Posterior cingulate gyrus (tissue), 11 donors: Measurements from ENCODE around the gene ZBTB39.
A peak's percentile ranks its signal among the peaks of the same experiment; 100 is the strongest.

Source experiments
- DNase-seq, 10 donors: peaks; one replicate each; pipeline versions ENCODE4 v3.0.0 to v3.0.0-alpha.2; 2020 to 2021; ENCODE audit warnings: mixed read lengths in 3 of 10
- intact Hi-C: fragments of 100-400 bp; cut with DNase I; formaldehyde crosslinking; loops from one replicate; pipeline ENCODE4 v1.15.1; 2023

The ZBTB39 gene

DNA sequence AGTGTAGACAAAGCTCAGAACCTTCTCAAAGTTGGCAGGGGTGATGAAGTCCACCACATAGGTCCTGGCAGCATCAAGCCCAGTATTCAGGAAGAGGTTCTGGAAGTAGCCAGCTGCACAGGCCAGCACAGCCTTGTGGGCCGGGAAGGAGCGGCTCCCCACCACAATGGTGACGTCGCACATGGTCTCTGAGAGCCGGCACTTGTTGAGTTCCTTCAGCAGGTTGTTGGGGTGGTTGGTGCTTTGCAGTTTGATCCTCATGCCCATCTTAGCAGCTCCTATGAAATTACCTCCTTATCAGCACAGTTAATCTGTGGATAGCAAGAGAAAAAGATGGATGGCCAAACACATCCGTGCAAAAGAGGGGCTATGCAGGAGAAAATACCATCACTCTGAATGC is 1.7 kb downstream of the ZBTB39 start:
- intact Hi-C loops = no loop called here
- peak in 1 of 10 donors; percentile 34 for DNase-seq

DNA sequence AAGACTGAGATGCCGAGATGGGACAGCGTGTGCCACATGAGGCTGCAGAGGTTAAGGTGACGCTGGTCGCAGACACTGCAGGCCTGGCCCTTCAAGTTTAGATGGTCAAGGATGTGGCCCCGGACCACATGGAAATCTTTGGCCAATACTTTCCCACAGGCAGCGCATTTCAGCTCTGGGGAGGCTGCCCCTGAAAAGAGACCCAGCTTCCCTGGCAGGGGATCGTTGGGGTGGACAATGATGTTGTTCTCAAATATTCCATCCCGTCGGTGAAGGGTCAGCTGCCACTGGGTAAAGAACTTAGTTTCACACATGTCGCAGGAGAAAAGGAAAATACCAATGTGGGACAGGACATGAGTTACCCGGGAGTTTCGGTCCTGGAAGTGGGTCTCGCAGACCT is 3.0 kb downstream of the ZBTB39 start:
- intact Hi-C loops = no loop called here
- peak in 1 of 10 donors; percentile 40 for DNase-seq

DNA sequence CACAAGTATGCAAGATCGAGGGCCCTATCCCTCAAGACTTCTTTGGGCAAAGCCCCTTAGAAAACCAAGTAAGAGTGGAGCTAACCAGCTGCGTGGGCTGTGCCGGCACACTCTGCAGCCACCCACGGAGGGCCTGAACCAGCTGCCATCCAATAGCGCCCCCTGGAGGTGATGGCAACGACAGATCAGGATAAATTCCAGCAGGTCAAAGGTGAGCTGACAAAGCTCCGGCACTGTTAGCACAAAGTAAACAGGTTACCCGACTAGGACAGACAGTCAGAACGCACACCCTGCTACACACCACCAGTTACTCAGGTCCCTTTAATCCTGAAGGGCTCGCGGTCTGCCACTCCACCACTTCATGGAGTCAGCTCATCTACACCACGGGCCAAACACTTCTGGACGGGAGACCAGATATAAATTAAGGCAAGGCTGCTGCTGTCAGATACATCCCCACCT is 4.9 kb downstream of the ZBTB39 start:
- intact Hi-C loops = no loop called here
- peak in 6 of 10 donors; percentile 28 to 89 (median 43) for DNase-seq

DNA sequence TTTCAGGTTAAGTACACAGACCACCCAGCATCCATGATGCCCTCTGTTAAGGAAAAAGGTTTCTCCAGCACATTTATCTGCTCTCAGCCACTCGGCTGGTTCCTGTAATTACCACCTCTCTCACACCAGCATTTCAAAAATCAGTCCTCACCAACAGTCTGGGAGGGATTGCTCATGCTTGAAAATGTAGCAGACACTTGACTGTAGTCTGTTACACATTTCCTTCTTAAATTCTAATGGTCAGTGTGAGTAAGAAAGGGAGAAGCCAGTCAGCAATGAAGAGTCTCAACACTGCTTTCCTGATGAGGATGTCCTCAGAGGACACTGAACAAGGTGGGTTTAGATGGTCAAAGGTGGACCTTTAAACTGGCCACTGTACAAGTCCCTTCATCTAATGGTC is 6.0 kb downstream of the ZBTB39 start:
- no peak for DNase-seq
- intact Hi-C loops = no loop called here

DNA sequence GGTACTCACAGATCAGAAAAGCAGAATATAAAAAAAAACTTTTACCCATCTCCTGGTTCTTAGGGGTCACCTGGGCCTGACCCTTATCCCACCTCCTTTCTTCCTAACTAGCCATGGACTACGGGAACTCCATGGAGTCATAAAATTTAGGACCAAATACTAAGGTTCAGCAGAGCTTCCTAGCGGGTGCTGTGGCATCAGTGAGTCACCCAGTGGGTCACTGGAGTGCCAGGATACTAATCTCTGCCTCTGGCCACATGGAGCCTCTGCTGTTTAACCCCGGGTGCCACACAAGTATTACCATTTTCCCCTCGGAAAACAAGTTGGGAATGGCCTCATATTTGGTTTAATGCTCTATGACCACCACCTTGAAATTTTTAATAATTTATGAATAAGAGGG is 6.9 kb downstream of the ZBTB39 start:
- intact Hi-C loops = no loop called here
- DNase-seq = no peak

DNA sequence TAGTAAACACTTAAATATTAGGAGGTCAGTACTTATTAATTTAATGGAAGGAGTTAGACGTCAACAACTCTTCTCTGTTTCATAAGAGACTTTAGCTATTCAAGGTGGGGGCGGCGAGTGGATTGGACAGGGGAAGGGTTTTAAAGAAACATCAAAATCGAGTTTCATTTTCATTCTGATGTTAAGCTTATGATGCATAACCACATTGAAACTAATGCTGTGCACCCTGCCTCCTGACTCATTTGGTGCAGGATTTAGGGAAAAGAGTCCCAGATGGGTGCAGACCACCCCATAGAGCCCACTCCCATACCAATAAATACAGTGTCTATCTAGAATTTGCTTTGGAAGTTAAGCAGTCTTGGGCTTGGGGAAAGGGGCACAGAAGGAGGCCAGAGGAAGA is 7.4 kb downstream of the ZBTB39 start:
- intact Hi-C loops = no loop called here

DNA sequence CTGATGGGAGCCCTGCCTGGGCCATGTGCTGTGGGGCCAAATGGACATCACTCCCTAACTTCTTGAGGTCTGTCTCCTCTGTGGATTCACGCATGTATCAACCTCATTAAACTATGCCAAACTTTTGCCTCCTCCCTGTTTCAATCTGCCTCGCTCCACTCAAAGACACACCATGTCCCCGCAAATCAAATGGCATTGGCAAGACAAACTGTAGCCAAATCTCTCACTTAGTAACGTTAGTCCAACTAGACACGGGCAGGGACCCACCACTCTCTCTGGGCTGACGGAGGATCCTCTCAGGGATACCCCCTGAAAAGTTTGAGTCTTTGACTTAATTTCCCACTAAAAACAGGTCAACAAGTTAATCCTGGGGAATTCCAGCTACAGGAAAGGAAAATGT is 8.0 kb downstream of the ZBTB39 start:
- intact Hi-C loops = no loop called here
- no peak for DNase-seq

More for the DNA sequence above, 7.4 kb downstream of the ZBTB39 start:
- no peak for DNase-seq

DNA sequence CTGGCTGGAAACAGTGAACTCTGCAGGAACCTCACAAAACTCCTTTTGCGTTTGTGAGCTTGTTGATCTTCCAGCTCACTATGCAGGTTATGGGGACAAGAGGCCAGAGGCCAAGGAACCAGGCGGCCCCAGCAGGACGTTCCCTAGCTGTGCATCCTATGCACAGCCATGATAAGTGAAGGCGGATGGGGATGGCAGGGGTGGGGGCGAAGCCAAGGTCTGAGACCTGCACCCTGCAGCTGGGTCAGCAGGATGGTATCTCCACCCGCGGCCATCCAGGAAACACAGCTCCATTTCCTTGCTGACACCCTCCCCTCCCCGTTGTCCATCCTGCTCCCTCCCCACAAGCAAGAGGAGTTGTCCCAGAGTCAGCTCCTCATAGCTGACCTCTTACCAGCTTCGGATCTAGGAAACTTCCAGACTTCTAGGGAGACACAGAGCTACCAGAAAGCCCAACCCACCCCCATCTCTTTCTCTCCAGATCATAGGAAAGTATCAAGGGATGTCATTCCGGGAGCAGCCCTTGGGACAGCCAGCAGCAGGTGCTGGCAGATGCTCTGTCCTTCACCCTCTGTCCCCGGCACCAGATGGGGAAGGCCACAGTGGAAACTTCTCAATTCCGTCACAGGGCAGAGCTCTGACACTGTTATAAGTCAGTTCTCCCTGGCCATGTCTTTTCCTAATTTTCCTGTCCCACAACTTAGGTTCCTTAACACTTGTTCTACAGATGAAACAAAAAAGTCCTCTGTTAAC is 9.4 kb downstream of the ZBTB39 start:
- DNase-seq = peak in 1 of 10 donors; percentile 71
- intact Hi-C loops = no loop called here

DNA sequence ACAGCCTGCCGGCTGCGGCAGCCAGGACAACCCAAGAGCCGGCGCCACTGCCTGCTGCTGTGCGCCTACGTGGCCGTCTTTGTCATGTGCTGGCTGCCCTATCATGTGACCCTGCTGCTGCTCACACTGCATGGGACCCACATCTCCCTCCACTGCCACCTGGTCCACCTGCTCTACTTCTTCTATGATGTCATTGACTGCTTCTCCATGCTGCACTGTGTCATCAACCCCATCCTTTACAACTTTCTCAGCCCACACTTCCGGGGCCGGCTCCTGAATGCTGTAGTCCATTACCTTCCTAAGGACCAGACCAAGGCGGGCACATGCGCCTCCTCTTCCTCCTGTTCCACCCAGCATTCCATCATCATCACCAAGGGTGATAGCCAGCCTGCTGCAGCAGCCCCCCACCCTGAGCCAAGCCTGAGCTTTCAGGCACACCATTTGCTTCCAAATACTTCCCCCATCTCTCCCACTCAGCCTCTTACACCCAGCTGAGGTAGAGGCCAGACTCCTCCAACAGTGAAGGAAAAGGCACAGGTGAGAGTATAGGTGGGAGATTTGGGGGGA is 10.3 kb downstream of the ZBTB39 start:
- intact Hi-C loops = no loop called here
- DNase-seq = peak in 1 of 10 donors; percentile 32

DNA sequence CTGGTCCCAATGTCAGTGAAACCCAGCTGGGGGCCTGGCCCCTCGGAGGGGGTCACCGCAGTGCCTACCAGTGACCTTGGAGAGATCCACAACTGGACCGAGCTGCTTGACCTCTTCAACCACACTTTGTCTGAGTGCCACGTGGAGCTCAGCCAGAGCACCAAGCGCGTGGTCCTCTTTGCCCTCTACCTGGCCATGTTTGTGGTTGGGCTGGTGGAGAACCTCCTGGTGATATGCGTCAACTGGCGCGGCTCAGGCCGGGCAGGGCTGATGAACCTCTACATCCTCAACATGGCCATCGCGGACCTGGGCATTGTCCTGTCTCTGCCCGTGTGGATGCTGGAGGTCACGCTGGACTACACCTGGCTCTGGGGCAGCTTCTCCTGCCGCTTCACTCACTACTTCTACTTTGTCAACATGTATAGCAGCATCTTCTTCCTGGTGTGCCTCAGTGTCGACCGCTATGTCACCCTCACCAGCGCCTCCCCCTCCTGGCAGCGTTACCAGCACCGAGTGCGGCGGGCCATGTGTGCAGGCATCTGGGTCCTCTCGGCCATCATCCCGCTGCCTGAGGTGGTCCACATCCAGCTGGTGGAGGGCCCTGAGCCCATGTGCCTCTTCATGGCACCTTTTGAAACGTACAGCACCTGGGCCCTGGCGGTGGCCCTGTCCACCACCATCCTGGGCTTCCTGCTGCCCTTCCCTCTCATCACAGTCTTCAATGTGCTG is 11.0 kb downstream of the ZBTB39 start:
- intact Hi-C loops = no loop called here
- DNase-seq = peak in 1 of 10 donors; percentile 73

DNA sequence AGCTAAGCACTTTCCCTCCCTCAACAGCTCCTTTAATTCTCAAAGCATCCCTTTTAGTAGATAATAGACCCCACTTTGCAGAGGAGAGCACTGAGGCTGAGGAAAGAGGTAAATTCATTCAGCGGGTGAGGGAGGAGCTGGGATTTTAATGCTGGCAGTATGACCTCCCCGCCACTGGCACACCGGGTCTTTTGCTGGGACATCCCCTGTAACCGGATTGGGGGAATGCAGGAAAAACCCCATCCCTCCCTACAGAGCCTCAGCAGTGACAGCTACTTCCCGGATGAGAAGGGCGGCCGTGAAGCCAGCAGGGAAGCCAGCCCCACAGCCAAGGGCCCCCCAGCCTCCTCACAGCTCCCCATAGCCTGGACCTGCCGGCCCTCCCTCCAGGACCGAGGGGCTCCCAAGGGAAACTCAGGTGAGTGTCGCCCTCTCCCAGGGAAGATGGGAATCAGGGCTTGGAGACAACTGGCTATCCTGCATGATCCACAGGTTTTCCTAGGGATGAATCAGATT is 12.1 kb downstream of the ZBTB39 start:
- DNase-seq = peak in 1 of 10 donors; percentile 45
- intact Hi-C loops = no loop called here

DNA sequence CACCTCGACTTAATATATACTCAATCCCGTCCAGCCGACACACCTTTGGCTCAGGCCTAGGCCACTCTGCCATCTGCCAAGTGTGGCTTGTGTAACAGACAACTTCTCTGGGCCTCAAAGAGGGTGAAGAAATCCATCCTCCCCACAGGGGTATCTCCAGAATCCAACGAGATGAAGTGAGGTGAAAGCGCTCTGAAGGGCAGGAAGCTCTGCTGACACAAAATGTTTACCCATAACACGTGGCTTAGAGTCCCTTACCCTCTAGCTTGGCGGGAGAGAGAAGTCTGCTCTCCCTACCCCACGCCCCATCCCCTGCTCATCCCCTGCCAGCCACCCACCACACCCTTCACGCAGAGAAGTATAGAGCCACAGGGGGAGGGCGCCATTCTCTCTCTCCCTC is 13.0 kb downstream of the ZBTB39 start:
- peak in 1 of 10 donors; percentile 58 for DNase-seq
- intact Hi-C loops = no loop called here

DNA sequence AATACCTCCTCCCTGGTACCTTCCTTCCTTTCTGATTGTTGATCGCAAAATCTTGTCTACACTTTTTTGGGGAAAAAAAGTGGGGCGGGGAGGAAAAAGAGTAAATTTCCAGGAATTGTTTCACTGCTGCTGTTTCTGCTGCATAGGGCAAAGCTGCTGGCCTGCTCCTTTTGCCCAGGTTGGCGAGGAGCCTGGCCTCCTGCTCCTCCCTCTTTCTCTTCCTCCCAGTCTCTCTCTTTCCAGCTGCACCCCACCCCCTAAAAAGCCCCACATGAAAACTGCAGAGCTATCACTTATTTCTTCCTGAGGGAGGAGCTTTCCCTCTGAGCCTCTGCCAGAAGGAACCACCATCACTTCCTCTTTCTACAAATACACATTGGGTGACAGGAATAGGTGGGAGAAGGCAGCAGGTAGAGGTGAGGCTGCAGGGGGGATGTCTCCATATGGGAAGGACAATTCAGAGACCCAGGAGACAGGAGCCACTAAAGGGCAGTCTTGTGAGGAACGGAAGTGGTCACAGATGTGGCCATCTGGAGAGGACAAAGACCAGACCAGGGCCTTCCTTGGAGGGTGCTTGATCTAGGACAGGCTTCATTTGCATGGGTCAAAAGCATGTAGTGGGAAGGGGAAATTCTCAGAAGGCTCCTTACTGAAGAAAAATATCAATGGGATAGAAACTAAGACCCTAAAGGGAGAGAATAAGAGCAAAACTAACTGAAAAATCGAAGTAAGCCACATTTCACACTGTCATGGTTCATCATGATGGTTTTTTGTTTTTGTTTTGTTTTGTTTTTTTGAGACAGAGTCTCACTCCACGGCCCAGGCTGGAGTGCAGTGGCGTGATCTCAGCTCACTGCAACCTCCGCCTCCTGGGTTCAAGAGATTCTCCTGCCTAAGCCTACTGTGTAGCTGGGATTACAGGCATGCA is 14.8 kb downstream of the ZBTB39 start:
- DNase-seq = peak in 1 of 10 donors; percentile 77
- intact Hi-C loops = no loop called here

DNA sequence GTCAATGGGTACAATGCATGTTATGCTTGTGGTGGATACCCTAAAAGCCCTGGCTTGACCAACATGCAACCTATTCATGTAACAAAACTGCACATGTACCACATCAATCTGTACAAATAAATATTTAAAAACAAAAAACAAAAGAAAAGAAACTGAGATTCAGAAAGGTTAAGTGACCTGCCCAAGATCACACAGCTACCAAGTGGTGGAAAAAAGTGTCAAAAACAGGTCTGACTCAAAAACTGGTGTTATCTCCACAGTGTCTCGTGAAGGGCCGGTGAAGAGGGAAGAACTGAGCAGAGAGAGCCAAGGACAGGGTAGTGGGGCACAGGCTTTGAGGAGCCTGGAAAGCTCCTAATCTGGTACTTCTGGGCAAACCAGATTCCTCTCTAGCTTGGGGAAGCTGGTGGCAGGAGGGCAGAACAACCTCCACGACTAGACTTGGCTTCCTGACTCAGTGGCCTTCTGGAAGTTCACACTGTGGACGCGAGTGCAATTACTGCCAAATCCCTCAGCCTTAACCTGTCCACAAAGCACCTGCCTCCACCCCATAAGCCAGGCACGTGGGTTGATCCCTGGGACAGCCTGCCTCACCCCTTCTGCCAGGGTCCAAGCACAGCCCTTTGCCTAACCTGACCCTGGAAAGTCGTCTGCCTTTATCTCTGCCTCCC is 15.6 kb downstream of the ZBTB39 start:
- DNase-seq = peak in 1 of 10 donors; percentile 30
- intact Hi-C loops = no loop called here

DNA sequence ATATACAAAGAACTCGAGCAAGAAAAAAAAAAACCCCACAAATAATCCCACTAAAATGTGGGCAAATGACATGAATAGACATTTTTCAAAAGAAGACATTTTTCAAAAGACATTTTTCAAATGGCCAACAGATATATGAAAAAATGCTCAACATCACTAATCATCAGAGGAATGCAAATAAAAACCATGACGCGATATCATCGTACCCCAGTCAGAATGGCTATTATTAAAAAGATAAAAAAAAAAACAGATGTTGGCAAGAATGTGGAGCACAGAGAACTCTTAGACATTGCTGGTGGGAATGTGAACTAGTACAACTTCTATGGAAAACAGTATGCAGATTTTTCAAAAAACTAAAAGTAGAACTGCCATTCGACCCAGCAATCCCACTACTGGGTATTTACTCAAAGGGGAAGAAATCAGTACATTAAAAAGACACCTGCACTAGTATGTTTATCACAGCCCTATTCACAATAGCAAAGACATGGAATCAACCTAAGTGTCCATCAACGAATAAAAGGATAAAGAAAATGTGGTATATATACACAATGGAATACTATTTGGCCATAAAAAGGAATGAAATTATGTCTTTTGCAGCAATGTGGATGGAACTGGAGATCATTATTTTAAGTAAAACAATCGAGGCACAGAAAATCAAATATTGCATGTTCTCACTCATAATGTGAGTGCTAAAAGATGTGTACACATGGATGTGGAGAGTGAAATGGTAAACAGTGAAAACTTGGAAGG is 16.3 kb downstream of the ZBTB39 start:
- DNase-seq = no peak
- intact Hi-C loops = no loop called here

DNA sequence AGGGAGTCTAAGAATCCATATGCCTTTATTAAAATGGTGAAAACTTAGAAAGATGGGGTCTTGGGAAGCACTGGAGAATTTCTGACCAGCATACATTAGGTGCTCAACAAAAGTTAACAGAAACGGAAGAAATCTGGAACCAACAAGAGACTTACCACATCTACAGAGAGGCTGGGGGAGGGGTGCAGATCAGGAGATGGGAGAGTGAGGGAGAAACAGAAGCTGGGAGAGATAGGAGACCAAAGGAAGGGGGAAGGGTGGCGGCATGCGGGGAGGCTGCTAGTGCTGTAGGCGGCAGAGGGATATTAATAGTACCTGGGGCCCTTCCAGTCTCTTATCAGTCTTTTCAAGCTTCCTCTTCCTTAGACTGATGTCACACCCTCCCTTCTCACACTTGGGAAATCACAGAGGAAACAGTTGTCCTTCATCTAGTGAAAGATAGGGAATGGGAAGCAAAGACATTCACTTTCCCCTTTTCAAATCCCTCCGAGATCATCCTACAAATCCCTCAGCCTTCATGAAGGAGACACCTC is 18.1 kb downstream of the ZBTB39 start:
- intact Hi-C loops = no loop called here
- DNase-seq = peak in 1 of 10 donors; percentile 77

DNA sequence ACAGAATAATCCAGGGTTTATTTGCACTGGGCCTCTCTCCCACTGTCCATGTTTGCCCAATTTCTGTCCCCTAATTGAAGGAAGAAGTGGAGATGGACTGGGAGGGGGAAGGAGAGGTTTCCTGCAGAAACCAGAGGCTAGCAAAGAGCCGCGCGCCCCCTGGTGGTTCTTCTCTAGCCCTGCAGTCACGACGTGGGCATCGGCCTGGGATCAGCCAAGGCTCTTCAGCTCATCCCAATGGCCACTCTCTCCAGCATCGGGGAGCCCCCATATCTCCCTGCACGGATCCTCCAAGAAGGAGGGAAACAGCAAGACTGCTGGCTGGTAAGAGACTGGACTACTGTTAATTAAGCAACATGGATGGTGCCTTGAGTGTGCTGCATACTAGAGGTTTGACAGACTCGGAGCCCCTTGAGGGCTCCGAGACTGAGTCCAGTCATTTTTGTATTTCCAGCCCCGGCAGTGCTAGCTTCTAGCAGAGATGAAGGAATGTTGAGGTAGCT is 18.7 kb downstream of the ZBTB39 start:
- DNase-seq = peak; percentile 73 to 98 (median 86)
- intact Hi-C loops = loop anchor here (1.0 to 2.0 kb wide), 2 partner anchors 147 to 230 kb away; no protein-coding TSS in a partner anchor

DNA sequence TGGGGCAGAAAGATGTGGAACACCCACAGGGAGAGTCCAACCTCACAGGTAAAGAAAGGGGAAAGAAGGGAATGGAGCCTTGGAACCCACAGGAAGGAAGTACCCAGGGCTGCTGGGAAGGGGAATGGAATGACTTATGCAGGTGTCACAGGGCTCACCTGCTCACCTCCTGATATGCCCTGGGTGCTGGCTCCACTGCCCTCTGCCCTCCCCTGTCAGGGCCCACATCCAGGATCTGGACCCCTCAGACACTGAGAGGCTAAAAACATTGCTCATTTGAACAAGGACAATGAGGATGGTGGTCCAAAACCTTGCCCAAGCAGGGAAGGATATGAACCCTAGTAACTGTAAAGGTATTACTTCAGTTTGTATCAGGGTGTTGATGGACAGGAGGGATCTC is 19.3 kb downstream of the ZBTB39 start:
- intact Hi-C loops = loop anchor here (1.0 to 2.0 kb wide), 2 partner anchors 146 to 230 kb away; no protein-coding TSS in a partner anchor
- peak in 1 of 10 donors; percentile 29 for DNase-seq
